HG03439 (cell line): ENCODE measurements around the gene SGCD.
"Not testable (repeated sequence)": the region's sequence is repeated elsewhere in the genome, so short reads cannot be mapped to it uniquely, and the experiment has no call there.

Experiments
- ATAC-seq: cut with Tn5 transposase; IDR thresholded peaks from one replicate; pipeline ENCODE4 v1.9.1; 2021; ENCODE audit warnings: mild to moderate bottlenecking, moderate library complexity; ENCODE audit not compliant: unreplicated experiment

The SGCD gene

DNA sequence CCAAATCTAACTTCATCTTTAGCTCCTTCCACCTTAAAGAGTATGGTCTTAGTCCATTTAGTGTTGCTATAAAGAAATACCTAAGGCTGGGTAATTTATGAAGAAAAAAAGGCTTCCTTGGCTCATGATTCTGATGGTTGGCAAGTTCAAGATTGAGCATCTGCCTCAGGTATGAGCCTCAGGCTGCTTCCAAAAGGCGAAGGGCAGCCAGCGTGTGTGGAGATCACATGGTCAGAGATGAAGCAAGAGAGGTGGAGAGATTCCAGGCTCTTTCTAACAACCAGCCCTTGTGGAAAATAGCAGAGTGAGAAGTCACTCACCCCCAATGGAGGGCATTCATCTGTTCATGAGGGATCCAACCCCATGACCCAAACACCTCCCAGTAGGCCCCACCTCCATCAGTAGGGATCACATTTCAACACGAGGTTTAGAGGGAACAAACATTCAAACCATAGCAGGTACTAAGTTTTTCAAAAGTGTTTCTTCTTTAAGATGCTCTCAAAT is 225.9 kb downstream of the SGCD start:
- ATAC-seq = no peak

DNA sequence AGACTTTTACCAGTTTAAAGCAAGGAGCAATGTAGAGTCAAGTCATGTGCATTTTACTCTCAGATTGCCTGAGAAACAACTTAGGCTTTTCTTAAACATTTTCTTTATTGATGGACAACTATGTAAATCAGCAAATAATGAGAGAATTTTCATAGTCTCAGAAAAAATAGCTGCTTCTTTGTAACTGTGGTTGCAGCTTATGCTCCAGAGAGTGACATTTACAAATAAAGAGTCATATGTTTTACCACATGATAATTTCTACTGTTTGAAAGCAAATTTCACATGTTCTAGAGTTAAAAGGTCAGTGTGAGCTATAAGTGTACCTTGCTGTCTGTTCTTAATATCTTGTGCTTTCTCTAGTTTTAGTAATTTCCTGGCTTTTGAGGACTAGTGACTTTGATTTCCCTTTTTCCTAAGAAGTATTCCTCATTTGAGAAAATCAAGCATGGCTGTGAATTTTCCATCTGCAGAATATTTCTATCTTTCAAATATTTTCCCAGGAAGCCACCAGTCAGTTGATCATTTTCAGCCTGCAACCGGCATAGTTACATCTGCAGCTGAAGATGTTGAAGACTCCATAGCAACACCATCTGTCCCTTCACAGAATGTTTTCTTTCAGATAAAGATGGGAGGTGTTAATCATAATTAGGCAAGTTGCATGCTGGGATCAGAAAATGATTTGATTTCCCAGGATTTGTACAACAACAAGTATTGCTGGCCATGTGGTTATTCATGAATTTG is 229.9 kb downstream of the SGCD start:
- no peak for ATAC-seq

DNA sequence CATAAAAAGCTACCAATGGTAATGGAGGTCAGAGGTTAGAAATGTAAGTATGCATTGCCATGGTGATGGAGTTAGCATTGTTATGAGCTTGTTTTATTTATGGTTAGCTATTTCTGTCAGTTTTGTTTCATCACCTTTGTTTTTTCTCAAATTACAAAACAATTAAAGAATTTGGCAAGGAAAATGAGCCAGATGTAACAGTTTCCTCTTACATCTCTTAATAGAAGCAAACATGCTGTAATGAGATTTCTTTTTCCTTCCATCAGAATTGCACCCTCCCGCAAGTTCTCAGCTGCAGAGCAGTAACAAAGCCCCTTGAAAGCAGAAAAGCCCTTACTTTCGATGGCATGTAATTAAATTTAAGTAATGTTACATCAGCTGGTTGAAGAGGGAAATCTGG is 233.0 kb downstream of the SGCD start:
- no peak for ATAC-seq

DNA sequence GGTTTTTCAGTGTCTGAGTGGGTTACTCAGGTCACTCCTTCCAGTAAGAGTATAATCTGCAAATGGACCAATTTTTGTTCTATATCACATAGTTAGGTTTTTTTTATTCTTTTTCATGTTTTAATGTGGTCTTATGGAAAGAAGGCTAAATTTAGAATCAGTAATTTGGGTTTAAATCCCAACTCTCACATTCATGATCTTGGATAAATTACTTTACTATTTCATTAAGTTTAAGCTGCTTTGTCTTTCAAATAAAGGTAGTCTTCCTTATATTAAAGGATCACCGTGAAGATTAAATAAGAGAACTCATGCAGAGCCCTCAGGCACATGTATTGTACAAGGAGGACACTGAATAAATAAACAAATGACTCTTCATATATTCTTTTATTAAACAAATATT is 234.7 kb downstream of the SGCD start:
- no peak for ATAC-seq

DNA sequence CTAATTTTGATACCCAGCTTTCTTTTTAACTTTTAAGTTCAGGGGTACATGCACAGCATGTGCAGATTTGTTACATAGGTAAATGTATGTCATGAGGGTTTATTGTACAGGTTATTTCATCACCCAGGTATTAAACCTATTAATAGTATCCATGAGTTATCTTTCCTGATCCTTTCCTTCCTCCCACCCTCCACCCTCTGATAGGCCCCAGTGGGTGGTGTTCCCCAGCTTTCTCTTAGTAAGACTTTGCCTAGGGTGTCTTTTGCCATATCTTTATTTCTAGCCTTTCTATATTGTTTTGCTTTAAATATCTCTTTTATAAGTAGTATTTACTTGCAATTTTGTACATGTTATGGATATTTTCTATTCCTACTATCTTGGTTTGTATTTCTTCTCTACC is 243.7 kb downstream of the SGCD start:
- ATAC-seq = no peak

DNA sequence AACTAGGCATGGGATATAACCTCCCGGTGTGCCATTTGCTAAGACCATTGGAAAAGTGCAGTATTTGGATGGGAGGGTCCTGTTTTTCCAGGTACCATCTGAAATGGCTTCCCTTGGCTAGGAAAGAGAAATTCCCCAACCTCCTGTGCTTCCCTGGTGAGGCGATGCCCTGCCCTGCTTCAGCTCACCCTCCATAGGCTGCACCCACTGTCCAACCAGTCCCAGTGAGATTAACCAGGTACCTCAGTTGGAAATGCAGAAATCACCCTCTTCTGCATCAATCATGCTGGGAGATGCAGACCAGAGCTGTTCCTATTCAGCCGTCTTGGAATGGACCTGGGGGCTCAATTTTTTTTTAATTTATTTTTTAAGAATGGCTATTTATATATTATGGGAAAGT is 254.8 kb downstream of the SGCD start:
- ATAC-seq = no peak

DNA sequence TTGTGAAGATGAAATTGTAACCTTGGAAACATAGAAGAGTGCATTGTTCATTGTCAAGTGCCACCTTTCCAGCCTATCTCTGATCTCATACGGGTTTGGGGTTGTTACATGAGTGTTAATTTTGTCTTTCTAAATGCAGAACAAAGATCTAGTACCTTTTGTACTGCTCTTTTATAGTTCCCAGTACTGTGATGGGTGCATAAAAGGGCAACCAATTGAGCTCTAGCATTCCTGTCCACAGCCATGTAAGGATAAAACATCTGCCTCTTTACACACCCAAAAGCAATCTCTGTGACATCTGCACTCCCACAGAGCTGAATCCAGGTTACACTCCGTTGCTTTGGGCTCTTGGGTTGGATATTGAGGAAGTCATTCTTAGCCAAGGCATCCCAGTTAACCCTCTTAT is 255.2 kb downstream of the SGCD start:
- ATAC-seq = no peak

DNA sequence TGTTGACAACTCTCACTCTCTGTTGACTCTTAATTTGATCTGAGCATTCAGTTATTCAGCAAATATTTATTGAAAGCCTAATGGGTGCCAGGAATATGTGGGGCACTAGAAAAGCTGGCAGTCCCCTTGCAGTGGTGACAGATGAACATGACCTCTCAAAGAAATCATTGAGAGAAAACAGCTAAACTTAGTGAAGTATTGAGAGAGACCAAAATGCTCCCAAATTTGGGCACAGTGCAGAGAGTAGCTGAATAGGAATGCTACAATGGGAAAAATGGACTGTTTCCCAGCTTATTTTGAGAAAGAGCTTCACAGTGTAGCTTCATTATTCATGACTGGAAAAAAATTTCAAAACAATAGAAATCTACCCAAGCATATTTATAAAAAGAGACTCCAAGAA is 257.9 kb downstream of the SGCD start:
- no peak for ATAC-seq

DNA sequence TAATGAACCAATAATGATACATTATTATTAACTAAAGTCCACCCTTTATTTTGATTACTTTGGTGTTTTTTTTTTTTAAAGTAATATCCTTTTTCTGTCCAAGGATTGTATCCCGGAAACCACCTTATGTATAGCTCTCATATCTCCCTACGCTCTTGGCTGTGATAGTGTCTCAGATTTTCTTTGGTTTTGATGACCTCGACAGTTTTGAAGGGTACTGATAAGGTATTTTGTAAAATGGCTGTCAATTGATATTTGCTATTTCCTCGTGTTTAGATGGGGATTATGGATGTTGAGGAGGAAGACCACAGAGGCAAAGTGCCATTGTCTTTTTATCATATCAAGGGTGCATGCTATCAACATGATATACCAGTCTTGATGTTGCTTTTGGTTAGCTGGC is 259.0 kb downstream of the SGCD start:
- no peak for ATAC-seq

DNA sequence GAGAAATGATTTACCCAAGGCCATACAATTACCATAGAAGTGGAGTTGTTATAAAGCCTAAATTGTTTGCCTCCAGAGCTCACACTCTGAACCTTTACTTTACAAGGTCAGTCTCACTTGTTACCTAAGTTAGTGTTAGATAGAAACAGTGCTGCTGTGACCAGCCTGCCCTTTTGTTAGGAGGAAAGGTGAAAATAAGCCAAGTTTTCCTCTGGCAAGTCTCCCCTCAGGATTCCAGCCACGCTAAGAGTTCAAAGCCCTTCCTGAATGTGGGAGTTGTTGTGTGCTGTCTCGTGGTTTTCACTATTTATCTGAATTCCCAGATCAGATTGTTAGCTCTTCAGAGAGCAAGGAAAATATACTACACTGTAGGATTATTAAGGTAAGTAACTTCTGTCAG is 260.0 kb downstream of the SGCD start:
- ATAC-seq = no peak

DNA sequence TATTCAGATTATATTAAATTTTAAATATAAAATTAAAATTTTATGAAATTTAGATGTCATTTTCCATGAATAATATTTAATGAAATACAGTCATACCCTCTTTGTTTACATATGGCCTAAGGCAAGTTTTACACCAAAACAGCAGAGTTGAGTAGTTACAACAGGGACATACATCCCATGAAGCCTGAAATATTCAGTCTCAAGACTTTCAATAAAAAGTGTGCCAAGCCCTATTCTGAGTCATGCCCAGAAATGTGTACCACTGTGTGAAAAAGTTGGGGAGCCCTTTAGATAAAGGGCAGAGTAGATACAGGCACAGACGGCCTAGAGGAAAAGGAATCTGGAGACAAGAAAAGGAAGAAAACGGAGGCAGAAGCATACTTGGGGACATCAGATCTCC is 261.3 kb downstream of the SGCD start:
- ATAC-seq = no peak

DNA sequence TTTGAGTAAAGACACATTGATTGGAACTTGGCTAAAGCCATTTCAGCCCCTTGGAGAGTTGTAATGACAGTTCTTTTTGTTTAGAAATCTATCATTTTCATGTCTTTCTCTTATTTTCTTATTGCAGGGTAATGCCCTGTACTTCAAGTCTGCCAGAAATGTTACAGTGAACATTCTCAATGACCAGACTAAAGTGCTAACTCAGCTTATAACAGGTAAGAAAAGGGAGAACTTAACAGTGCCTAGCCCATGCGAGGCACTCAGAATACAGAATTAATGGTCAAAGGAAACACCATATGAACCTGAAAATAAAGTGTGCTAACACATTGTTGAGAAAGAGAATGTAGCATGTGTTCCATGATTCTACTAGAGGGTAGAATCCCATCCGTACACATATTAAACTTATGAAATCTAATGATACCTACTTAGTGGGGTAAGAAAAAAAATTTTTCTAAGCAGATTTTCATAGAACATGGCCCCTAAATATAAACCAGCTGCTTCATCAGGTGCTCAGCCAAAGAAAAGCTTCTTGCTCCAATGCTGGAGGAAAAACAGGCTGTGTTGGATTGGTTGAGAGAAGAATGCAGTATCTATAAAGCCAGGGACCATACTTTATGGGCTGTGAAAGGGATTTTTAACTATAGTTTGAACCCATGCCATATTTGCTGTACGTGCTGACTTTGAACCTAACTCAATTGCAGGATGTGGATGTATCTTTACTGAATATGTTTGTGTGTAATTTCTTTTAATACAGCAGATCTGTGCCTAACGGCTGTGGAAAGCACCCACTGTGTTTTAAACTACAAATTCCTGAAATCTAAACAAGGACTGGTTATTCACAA is 262.4 kb downstream of the SGCD start:
- no peak for ATAC-seq

DNA sequence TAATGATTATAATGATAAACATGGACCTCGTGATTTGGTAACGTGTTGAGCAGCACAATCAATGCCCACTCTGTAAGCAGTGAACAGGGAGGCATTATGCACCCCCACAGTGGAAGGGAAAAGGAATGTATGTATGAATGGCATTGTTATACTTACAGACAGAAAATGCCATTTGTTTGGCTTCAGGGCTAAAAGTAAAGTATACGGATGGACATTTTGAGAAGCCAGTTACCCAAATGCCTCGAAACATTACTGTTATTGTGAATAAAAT is 262.9 kb downstream of the SGCD start:
- no peak for ATAC-seq

DNA sequence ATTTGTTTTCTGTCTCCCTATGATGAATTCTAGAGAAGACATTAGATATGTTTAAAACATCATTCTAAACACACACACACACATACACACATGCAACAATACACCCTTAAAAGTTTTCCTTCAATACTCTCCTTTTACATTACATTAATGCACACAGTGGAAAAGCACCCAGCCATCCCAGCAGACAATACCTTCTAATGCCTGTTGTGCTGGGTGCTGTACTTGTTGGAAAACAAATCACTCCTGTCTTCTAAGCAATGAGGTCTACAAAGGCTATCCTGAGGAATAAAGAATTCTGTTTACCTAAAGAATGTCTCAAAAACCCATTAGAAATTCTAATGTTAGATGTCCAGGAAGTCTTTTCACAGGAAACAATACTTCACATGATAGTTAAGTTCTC is 264.0 kb downstream of the SGCD start:
- no peak for ATAC-seq

DNA sequence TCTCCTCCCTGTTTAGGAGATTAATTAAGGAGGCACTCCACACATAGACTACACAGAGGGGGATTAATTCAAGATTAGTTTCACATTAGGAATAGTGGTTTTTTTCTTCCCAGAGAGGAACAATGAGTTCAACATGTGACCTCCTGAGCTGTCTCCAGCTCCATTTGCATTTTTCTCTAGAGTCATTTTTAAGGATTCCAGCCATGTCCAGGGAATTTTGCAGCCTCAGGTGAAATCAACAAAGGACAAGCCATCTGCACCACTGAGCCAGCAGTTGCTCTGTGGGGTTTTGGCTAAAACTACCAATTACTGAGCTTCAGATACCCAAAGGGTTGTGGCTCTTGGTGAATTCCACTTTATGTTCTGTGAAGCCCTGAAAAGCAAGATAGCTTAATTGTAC is 264.7 kb downstream of the SGCD start:
- no peak for ATAC-seq

DNA sequence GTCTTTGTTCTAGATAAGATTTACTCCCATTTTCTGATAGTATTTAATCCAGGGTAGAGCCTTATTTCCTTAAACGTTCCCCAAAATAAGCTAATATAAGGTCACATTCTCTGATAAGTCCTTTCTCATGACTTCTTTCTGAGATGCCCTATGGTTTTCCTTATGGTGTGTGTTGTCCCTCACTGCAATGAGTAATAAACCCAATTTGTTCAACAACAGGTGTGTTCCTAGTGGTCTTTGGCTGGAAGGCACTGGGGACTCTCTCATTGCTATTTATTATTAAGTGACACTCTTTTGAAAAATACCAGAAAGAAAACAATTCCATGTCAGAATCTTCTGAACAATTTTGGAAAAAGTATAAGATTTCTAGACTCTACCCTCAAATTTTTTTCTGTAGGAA is 266.6 kb downstream of the SGCD start:
- no peak for ATAC-seq

DNA sequence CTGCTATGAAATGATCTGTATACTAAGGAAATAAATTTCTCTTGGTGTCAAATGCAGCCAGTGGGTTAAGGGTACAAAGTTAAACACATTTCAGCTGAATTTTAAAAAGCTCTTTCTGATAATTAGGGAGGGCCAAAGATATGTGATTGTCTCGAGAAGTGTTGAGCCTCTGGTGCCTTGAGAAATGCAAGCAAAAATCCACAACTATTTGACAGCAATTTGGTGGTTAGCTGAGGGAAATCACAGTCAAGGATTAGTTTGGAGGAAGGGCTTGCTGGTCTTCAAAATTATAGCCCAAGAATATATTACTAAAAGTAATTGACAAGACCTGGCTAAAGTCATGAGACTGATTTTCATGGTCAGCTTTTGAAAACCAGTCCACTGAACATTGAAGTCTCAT is 267.4 kb downstream of the SGCD start:
- no peak for ATAC-seq

DNA sequence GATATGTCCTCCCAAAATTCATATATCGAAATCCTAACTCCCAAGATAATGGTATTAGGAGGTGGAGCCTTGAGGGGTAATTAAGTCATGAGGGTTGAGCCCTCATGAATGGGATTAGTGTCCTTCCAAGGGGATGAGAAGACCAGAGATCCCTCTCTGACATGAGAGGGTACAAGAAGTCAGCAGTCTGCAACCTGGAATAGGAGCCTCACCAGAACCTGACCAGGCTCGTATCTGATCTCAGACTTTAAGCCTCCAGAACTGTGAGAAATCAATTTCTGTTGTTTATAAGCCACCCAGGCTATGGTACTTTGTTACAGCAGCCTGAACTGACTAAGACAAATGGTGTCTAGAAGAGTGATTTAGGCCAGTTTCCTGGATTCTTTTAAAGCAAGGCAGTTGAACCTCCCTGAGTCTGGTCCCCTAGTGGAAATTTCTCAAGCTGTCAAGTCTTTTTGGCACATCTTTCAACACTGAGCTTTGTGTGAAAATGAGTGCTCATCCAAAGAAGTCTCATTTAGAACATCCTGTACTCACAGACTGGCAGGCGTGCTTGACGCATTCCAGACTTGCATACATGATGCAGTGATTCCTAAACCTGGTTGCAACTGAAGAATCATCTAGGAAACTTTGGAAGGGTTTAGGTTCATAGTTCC is 268.3 kb downstream of the SGCD start:
- ATAC-seq = no peak

DNA sequence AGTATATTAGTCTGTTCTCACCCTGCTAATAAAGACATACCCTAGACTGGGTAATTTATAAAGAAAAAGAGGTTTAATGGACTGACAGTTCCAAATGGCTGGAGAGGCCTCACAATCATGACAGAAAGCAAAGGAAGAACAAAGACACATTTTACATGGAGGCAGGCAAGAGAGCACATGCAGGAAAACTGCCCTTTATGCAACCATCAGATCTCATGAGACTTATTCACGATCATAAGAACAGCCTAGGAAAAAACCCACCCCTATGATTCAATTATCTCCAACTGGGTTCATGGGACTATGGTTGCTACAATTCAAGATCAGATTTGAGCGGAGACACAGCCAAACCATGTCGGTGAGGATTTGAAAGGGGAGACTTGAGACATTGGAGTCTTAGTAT is 270.3 kb downstream of the SGCD start:
- no peak for ATAC-seq

DNA sequence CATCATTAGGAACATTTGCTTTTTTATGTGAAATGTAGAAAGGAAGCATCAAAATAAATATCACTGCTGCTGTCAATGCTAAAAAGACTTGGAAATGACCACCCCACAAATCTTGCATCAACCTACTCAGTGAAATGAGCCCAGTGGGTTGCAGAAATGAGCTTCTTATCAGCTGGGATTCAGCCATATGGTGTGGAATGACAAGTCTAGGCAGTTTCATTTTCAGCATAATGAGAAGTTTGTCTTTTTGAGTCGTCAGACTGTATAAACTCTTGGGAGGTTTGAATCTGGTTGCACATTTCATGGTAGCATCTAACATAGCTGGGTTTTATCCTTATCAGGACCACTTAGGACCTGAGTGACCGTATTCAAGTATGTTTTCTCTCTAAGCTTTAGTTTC is 272.0 kb downstream of the SGCD start:
- ATAC-seq = no peak

DNA sequence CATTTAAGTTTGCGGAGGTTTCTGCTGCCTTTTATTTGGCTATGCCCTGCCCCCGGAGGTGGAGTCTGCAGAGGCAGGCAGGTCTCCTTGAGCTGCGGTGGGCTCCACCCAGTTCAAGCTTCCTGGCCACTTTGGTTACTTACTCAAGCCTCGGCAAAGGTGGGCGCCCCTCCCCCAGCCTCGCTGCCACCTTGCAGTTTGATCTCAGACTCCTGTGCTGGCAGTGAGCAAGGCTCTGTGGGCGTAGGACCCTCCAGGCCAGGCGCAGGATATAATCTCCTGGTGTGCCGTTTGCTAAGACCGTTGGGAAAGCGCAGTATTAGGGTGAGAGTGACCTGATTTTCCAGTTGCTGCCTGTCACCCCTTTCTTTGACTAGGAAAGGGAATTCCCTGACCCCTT is 283.6 kb downstream of the SGCD start:
- not testable (repeated sequence) for ATAC-seq

DNA sequence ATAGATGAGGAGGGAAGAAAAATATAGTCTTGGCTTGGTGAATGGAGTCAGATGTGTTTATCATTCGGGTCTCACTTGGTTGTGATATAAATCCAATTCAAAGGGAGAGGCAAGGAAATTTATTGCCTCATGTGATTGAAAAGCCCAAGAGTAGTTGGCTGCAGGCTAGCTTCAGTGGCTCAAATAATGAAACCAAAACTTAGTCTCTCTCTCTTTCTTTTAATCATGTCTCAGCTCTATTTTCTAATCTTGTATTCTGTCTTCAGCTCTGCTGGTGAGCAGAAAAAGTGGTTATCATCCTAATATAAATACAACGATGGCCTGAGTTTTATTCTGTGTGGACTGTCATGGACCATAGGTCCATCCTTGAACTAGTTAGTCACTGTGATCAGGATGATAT is 288.9 kb downstream of the SGCD start:
- no peak for ATAC-seq
